Stimulated activated CD4-positive, alpha-beta T cell treated with anti-CD3 and anti-CD28 coated beads, Interleukin-1b, Interleukin-23, amount 100 ng/mL, for 4 hours (primary cell): ENCODE measurements around the gene IMP3.

Source experiments
- DNase-seq, 2 donors: peaks; one replicate each; pipeline ENCODE4 v3.0.0-alpha.2; 2020; ENCODE audit warnings: low read depth in 2 of 2

IMP3 gene

DNA sequence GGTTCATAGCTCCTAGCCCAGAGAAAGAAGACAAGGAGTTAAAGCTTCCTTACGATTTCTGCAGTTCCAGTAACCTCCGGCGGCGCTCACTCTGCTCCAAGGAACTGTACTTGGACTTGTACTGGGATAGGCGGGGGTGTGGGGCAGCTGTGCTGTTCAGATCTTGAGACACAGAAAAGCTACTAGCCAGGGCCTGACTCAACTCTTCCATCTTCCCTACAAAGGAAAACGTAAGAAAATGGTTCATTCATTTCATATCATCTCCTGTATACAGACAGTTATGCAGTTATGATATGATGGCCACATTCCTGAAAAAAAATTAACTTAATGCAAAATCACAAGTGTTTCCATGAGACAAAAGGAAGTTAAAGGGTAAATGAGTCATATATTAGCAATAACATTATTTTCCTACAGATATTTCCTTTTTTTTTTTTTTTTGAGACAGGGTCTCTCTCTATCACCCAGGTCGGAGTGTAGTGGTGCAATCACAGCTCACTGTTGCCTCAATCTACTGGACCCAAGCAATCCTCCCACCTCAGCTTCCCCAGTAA is 19.1 kb downstream of the IMP3 start:
- no peak for DNase-seq

DNA sequence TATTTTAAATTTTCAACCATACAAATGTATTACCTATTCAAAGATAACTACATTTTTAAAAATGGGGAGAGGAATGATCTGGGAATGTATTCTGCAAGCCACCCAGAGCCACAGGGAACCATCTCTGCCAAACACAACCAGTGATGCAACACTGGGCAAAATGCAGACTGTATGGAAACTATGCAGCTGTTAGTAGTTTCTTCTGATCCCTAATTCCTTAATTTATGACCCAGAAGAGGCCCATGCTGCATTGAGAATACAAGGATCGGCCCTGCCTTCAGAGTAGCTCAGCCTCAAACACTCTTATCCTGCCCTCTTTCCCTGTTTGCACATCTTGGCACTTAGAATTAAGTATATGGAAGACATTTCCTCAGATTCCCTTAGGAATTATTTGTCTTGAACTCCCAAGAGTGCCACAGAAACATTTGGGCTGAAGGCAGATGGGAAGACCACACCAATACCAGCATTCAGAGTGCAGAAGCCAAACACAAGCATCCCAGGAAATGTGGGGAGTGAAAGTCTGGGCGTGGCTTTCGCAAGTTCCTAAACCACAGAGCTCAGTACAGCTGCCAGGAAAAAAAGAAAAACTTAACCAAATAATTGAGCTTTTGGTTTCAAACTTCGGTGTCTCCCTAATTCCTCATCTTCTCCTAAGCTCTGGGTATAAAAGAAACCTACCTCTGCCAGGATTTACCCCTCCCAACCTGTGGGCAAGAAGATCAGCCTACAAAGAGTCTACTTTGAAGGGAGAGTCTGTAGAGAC is 19.8 kb downstream of the IMP3 start:
- DNase-seq, result no peak

DNA sequence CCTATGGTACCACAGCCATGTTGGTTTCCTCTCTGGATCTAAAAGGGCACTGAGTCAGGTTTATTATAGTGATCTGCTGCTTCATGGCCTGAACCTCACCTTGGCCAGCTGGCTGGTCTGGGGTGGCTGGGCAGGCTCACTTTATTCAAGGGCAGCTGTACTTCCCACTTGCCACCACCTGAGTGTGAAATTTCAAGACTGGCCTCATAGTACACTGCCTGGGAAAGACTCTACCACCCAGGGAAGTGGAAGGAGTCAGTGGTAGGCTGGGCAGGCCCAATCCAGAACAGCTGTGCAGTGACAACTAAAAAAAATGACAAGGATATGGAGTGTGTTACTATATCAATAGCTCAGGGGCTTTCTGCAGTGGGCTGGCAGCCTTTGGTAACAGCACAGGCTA is 23.3 kb downstream of the IMP3 start:
- DNase-seq, result no peak

DNA sequence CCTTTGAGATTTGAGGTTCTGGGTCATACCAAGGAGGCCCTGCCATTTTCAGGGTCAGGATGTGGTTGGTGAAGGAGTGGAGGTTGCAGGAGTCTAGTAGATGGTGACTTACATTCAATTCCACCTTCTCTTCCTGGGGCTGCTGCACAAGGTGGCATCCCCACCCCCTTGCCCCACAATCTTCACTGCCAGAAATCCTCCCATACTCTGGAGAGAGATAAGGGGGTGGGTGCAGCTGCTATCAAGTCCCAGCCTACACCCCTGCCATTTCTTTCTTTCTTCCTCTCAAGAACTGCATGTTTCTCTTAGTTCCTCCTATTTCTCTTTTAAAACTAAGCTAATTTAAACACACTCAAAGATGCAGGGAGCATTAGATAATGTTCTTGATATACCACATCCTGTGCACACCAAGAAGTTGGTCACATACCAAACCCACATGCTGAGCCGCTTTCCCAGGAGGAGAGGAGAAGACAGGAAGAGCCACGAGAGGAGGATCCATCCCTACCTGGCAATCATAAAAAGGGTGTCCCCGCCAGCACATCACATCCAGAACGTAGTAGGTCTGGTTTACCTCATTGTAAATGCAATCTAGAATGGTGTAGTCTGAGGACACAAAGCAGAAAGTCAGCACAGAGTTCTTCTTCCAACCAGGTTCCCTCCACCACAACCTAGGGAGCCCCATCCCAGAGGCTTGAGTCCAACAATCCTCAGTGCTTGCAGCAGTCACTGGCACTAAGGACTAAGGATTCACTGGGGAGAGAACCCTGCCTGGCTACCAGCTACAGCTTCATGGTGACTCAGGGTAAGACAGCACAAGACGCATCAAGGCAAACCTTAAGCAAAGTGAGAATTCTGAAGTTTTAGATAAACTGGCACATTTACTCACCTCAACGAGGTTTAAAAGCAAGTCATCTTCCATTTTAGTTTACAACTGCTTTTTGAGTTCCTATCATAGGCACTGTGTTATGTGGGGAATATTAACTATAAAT is 33.0 kb downstream of the IMP3 start:
- DNase-seq, result no peak

DNA sequence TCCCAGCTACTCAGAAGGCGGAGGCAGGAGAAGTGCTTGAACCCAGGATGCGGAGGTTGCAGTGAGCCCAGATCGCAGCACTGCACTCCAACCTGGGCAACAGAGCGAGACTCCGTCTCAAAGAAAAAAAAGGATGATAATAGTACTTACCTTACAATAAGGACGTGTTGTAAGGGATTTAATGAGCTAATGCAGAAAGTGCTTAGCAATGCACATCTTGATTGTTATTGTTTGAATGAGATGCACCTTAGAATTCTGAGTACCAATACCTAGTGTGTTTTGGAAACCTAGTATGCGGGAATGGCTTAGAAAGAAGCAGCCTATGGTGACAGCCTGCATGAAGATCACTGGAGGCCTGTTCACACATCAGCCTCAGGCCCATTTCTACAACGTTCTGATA is 34.0 kb downstream of the IMP3 start:
- no peak for DNase-seq

DNA sequence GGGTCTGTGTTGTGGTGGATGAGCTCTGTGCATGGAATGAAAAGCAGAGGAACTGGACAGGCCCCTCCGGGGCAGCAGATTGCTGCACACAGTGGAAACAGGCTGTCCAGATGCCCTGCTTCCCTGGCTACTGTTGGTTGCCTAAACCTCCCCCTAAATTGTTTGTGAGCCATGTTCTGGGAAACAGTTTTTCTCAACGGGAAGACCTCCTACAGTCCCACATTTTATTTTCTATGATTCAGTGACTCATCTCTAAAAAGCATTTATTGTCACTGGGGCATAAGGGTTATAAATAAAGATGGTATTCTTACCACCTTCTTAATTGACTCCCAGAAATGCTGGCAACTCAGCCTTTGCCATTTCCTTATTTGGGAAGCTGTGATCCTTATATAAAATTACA is 40.6 kb downstream of the IMP3 start:
- no peak for DNase-seq

DNA sequence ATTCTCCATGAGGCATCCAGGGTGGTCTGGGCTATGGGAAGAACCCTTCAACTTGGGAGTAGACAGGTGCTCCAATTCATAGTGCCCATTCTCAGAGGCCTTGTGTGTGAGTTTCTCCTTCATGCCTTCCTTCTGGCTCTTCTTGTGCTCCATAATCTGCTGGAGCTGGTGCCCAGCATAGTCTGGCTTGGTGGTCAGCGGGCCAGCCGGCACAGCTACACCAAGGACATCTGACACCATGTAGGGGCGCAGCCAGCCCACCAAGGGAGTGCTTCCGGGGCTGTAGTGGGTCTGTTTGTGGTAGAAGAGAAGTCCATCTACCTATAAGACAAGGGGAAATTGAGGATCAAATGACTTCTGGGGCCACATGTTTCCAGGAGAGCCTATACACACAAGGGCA is 41.7 kb downstream of the IMP3 start:
- DNase-seq, result no peak

DNA sequence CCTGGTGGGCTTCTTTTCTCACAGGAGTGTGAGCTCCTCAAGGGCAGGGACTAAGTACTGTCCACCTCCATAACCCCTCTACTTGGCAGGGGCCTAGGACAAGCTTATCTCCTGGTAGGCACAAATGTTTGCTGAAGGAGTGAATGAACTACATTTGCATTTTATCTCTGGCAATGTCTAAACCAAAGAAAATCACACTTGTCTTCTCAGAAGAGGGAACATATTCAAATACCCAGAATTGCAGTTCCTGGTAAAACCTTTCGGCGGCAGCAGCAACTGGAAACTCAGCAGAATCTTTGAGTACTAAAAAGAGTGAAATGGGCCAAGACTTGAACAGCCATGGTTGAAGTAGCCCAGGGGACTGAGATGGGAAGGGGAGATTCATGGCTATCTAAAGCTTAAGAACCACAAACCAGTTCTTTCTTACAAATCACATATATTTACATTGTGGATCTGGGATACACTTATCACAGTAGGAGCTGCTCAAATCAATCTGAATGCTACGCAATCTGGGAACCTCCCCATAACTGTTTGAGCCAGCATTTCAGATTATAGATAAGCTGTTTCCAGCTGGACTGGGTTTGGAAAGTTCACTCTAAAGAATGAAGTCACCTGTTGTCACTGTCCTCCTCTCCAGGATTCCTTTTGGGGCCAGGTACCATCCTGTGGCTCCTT is 42.2 kb downstream of the IMP3 start:
- no peak for DNase-seq

DNA sequence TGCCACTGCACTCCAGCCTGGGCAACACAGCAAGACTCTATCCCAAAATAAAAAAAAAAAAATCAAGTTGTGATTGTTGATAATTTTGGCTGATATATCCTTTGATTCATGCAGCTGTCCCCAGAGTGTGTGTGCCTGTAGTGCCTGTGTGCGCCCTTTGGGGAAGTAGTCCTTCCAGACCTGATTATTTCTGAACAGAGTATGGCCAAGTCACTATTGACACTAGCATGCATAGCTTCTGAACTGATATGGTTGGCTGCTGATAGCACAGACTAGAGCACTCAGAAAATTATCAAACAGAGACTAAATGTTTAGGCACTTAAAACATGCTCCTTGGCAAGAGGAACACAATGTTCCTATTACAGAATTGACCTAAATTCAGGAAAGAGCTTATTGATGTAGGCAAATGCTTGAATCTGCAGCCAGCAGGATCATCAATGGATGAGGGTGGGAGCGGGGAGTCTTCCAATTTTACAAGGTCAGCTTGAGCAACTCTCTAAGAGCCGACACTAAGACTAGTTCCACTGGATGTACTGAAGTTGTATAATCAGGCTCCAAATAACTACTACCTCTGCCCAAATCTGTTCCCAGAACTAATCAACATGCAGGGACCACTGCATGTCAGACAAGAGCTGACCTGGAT is 43.2 kb downstream of the IMP3 start:
- DNase-seq, result no peak

DNA sequence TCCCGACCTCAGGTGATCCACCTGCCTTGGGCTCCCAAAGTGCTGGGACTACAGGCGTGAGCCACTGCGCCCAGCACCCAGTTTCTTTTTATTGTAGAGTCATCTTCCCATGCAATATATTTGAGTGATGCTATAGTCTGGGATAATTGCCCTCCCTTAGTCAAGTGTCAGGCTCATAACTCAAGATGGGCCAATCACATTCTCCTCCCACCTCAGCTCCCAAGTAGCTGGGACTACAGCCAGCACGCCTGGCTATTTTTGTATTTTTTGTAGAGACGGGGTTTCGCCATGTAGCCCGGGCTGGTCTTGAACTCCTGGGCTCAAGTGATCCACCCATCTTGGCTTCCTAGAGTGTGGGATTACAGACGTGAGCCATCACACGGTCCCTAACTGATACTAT is 45.7 kb downstream of the IMP3 start:
- no peak for DNase-seq

DNA sequence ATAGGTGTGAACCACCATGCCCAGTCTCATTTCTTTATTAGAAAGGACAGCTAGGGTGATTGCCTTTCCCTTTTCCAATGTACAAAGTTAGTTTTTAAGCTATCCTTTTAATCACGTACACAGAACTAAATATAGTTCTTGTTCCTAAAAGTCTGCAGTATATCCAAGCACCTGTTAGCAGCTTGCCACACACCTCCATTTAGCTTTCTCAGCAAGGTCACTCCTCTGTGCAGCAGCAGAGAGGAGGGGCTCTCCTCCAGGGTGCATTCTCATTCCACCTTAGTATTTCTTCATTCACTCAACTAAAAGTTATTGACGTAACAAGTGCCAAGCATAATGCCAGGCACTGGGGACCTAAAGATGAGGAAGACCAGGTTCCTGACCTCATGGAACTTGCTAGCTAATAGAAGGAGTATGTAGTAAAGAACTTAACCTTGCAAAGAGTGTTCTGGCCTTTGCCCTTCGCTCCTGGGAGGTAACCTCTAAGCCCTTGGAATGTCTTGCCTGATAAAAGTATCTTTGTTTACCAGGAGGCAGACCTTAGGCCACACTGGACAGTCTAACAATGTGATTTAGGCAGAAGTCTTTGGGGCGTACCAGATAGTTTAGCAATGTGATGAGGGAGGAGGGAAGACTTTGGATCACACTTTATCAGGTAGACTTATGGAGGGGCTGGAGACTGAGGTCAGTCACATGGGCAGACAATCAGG is 48.2 kb downstream of the IMP3 start:
- no peak for DNase-seq

DNA sequence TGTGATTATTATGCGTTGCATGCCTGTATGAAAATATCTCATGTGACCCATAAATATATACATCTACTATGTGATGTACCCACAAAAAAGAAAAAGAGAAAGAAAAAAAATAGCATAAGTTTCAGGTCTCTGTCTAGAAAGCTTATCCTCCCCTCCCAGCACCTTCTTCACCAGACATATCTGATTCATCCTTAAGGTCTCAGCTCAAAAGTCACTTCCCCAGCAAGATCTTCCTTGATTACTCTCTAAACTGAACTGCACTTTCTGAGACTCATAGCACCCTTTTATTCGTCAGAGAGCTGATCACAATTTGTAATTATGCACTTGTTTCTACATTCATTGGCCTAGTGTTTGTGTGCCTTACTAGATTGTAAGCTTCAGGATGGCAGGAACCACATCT is 49.8 kb downstream of the IMP3 start:
- no peak for DNase-seq
